CD14-positive monocyte (primary cell): ENCODE results near the gene FAM114A2. TPM values are rescaled to one million over a fixed set of nuclear protein-coding genes. Genes with fewer than 3 reads are reported as not detected.

Experiments used
- DNase-seq, 3 donors: peaks; one replicate each; pipeline ENCODE4 v3.0.0-alpha.2; 2011 to 2022
- H2AFZ ChIP-seq: 2 replicates; pipeline ENCODE4 v1.6.0; 2012; ENCODE audit warnings: mild to moderate bottlenecking, low read depth, low read length, inconsistent platforms; ENCODE audit not compliant: insufficient read depth, poor library complexity, severe bottlenecking
- H3K27ac ChIP-seq, 2 donors: 1 replicate in 1 of 2; 2 replicates in 1 of 2; pipeline ENCODE4 v1.5.1; 2012 to 2013; ENCODE audit warnings: low read length in 2 of 2, control low read depth in 1 of 2, inconsistent platforms in 1 of 2, low read depth in 1 of 2, mild to moderate bottlenecking in 1 of 2
- H3K27me3 ChIP-seq, 2 donors: one replicate each; pipeline versions ENCODE4 v1.6.0 to v1.6.1; 2011 to 2013; ENCODE audit warnings: low read length in 2 of 2; ENCODE audit not compliant: control insufficient read depth in 2 of 2, insufficient read depth in 2 of 2
- H3K36me3 ChIP-seq, 2 donors: replicated peaks in 1 of 2; 1 replicate in 1 of 2; 2 replicates in 1 of 2; pipeline versions ENCODE4 v1.5.1 to v1.6.1; 2012 to 2013; ENCODE audit warnings: low read length in 2 of 2, control low read depth in 1 of 2, inconsistent platforms in 1 of 2, mild to moderate bottlenecking in 1 of 2; ENCODE audit not compliant: insufficient read depth in 2 of 2, control insufficient read depth in 1 of 2
- H3K4me1 ChIP-seq, 2 donors: 1 replicate in 1 of 2; 2 replicates in 1 of 2; pipeline versions ENCODE4 v1.5.1 to v1.6.1; 2012 to 2013; ENCODE audit warnings: low read length in 2 of 2, control low read depth in 1 of 2, inconsistent platforms in 1 of 2, mild to moderate bottlenecking in 1 of 2, moderate library complexity in 1 of 2; ENCODE audit not compliant: insufficient read depth in 2 of 2, control insufficient read depth in 1 of 2
- H3K4me2 ChIP-seq: replicated peaks from 2 replicates; pipeline ENCODE3; 2012; ENCODE audit warnings: low read length, moderate library complexity, mild to moderate bottlenecking; ENCODE audit not compliant: poor library complexity, severe bottlenecking; ENCODE audit errors: extremely low read depth
- H3K4me3 ChIP-seq, 3 experiments: fragments of 200-600 bp in 1 of 3; sonication (generic) in 1 of 3; replicated peaks in 1 of 3; 1 replicate in 2 of 3; 2 replicates in 1 of 3; pipeline ENCODE4 v1.5.1; 2011 to 2013; ENCODE audit warnings: low read length in 3 of 3, mild to moderate bottlenecking in 3 of 3, control low read depth in 2 of 3, low read depth in 2 of 3, inconsistent platforms in 1 of 3, moderate library complexity in 1 of 3
- H3K79me2 ChIP-seq: 2 replicates; pipeline ENCODE4 v1.6.0; 2012; ENCODE audit warnings: mild to moderate bottlenecking, control low read depth, inconsistent platforms, low read length, moderate library complexity; ENCODE audit not compliant: insufficient read depth
- H3K9ac ChIP-seq: 2 replicates; pipeline ENCODE4 v1.6.0; 2017; ENCODE audit warnings: low read length, mild to moderate bottlenecking; ENCODE audit not compliant: insufficient read depth, poor library complexity, severe bottlenecking
- H3K9me3 ChIP-seq, 2 donors: replicated peaks in 1 of 2; 1 replicate in 1 of 2; 2 replicates in 1 of 2; pipeline versions ENCODE4 v1.5.1 to v1.6.1; 2012 to 2013; ENCODE audit warnings: low read length in 2 of 2, control low read depth in 1 of 2; ENCODE audit not compliant: control insufficient read depth in 1 of 2, insufficient read depth in 1 of 2
- H4K20me1 ChIP-seq: 2 replicates; pipeline ENCODE4 v1.6.0; 2012; ENCODE audit warnings: mild to moderate bottlenecking, low read length, control low read depth, moderate library complexity; ENCODE audit not compliant: insufficient read depth
- H3K27ac Mint-ChIP-seq, 7 donors: one replicate each; pipeline ENCODE4 v1.8.0; 2020; ENCODE audit warnings: mild to moderate bottlenecking in 7 of 7, mixed read lengths in 7 of 7, moderate library complexity in 6 of 7, inconsistent platforms in 2 of 7
- H3K27me3 Mint-ChIP-seq, 3 donors: one replicate each; pipeline ENCODE4 v1.8.0; 2021 to 2022; ENCODE audit warnings: low read depth in 3 of 3, mild to moderate bottlenecking in 3 of 3, mixed read lengths in 3 of 3, moderate library complexity in 3 of 3, inconsistent platforms in 1 of 3
- H3K36me3 Mint-ChIP-seq, 2 donors: one replicate each; pipeline ENCODE4 v1.8.0; 2020; ENCODE audit warnings: mixed read lengths in 2 of 2, inconsistent platforms in 1 of 2, mild to moderate bottlenecking in 1 of 2
- H3K4me1 Mint-ChIP-seq: one replicate; pipeline ENCODE4 v1.8.0; 2020; ENCODE audit warnings: mild to moderate bottlenecking, mixed read lengths
- H3K4me3 Mint-ChIP-seq, 2 donors: one replicate each; pipeline ENCODE4 v1.8.0; 2020; ENCODE audit warnings: mild to moderate bottlenecking in 2 of 2, mixed read lengths in 2 of 2, moderate library complexity in 1 of 2
- H3K9me3 Mint-ChIP-seq, 7 donors: one replicate each; pipeline ENCODE4 v1.8.0; 2020 to 2022; ENCODE audit warnings: mixed read lengths in 7 of 7, mild to moderate bottlenecking in 6 of 7, moderate library complexity in 6 of 7, inconsistent platforms in 2 of 7
- WGBS: methylation state at CpG from one replicate; pipeline ENCODE4 v1.1.5; 2013; ENCODE audit warnings: missing lambda C conversion rate; ENCODE audit not compliant: insufficient coverage; 5-methylcytosine and 5-hydroxymethylcytosine counted together
- intact Hi-C, 2 donors: fragments of 100-400 bp; cut with micrococcal nuclease; formaldehyde crosslinking; loops; one replicate each; pipeline versions ENCODE4 v1.15.0 to v1.15.1; 2023
- polyA plus RNA-seq, 3 donors: library from polyadenylated mRNA; depleted of rRNA in 1 of 3; unstranded in 2 of 3; stranded (reverse) in 1 of 3; fragments of 300-500 nt in 2 of 3; fragments of >200 nt in 1 of 3; fragmentation: Illumina TruSeq in 2 of 3; gene quantifications; 1 replicate in 2 of 3; 2 replicates in 1 of 3; pipeline ENCODE4 v1.2.3, GENCODE V29; 2012 to 2021
- TF ChIP-seq, protein P1 (sequence below): fragments of 200-600 bp; IDR thresholded peaks from one replicate; pipeline ENCODE4 v1.8.0; 2022; ENCODE audit warnings: antibody characterized with exemption, mild to moderate bottlenecking

FAM114A2 gene
- polyA plus RNA-seq, 3 donors, result 6.7 to 18.4 (median 15.6) TPM

DNA sequence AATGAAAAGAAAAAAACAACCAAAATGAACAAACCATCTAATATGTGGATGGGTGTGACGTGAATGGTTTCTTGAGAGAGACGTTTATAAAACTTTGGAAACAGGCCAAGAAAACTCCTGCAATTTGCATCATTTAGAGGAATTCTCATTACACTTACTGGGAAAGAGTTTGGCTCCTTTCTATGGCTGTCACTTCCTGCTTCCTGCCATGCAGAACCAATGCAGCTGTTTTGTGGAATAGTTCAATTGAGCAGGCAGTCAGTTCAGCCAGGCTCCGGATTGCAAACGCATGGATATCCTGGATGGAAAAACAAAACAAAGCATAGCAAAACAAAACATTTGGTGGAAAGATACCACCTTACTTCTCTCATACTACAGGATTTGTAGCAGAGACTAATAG lies 36.6 kb downstream of the FAM114A2 start:
- Histone ChIP-seq H3K4me2 (no peak overlapping the region), H3K4me1 (no peaks in the 10 kb centered on the region), H3K27ac (no peak overlapping the region), H2AFZ (no peak overlapping the region), H3K9me3 (no peaks in the 10 kb centered on the region), H4K20me1 (no peaks in the 10 kb centered on the region), H3K9ac (no peak overlapping the region), H3K36me3 (peaks cover 13 to 42% of the 10 kb centered on the region in 2 donors), H3K79me2 (no peaks in the 10 kb centered on the region), H3K4me3 (no peak overlapping the region), H3K27me3 (no peaks in the 10 kb centered on the region)
- Mint-ChIP-seq H3K9me3 (no peaks in the 10 kb centered on the region), H3K27ac (no peak overlapping the region), H3K4me1 (no peaks in the 10 kb centered on the region), H3K4me3 (no peak overlapping the region), H3K36me3 (peaks cover 49 to 51% of the 10 kb centered on the region in 2 donors), H3K27me3 (no peaks in the 10 kb centered on the region)
- DNase-seq, result no peak
- no CpG with 5 or more reads among the region's 4 CpGs for WGBS
- intact Hi-C loops, result no loop called here
- TF ChIP-seq, protein P1, sequence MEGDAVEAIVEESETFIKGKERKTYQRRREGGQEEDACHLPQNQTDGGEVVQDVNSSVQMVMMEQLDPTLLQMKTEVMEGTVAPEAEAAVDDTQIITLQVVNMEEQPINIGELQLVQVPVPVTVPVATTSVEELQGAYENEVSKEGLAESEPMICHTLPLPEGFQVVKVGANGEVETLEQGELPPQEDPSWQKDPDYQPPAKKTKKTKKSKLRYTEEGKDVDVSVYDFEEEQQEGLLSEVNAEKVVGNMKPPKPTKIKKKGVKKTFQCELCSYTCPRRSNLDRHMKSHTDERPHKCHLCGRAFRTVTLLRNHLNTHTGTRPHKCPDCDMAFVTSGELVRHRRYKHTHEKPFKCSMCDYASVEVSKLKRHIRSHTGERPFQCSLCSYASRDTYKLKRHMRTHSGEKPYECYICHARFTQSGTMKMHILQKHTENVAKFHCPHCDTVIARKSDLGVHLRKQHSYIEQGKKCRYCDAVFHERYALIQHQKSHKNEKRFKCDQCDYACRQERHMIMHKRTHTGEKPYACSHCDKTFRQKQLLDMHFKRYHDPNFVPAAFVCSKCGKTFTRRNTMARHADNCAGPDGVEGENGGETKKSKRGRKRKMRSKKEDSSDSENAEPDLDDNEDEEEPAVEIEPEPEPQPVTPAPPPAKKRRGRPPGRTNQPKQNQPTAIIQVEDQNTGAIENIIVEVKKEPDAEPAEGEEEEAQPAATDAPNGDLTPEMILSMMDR, result no peak

DNA sequence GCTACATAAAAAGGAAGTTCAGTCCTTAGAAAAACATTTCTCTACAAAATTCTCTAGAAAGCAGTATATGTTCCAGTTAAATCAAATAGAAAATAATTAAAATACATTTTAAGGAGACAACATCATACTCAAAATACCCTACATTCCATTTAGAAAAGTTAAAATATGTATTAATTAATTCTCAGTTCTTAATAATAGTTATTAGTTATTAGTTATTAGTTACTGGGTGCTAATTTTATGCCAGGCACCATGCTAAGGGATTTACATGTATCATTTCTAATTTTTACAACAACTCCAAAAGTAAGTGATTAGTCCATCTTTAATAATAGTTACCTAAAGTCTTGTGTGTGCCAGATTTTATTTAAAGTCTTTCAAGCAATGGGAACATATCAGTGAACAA lies 38.0 kb downstream of the FAM114A2 start:
- Histone ChIP-seq H3K79me2 (no peaks in the 10 kb centered on the region), H3K4me1 (no peaks in the 10 kb centered on the region), H3K4me2 (no peak overlapping the region), H4K20me1 (no peaks in the 10 kb centered on the region), H2AFZ (no peak overlapping the region), H3K9me3 (no peaks in the 10 kb centered on the region), H3K27ac (no peak overlapping the region), H3K27me3 (no peaks in the 10 kb centered on the region), H3K4me3 (no peak overlapping the region), H3K36me3 (peaks cover 21 to 53% of the 10 kb centered on the region in 2 donors), H3K9ac (no peak overlapping the region)
- Mint-ChIP-seq H3K27me3 (no peaks in the 10 kb centered on the region), H3K4me1 (no peaks in the 10 kb centered on the region), H3K36me3 (peaks cover 53 to 55% of the 10 kb centered on the region in 2 donors), H3K4me3 (no peak overlapping the region), H3K9me3 (no peaks in the 10 kb centered on the region), H3K27ac (no peak overlapping the region)
- intact Hi-C loops, result no loop called here
- DNase-seq, result no peak
- TF ChIP-seq, protein P1, result no peak
